HepG2 (cell line): ENCODE measurements around the gene TFB1M. TPM values are rescaled to one million over a fixed set of nuclear protein-coding genes. Genes with fewer than 3 reads are reported as not detected.

Experiments used
- BORCS8-MEF2B ChIP-seq: sonication (generic); formaldehyde crosslinking; IDR thresholded peaks from 2 replicates; pipeline ENCODE4 v1.8.0; 2022; ENCODE audit warnings: mild to moderate bottlenecking, missing genetic modification reagents
- FOXC1 ChIP-seq: sonication (generic); formaldehyde crosslinking; IDR thresholded peaks from 2 replicates; pipeline ENCODE4 v1.8.0; 2022; ENCODE audit warnings: mild to moderate bottlenecking, missing genetic modification reagents, borderline replicate concordance
- JUN ChIP-seq: sonication (generic); formaldehyde crosslinking; IDR thresholded peaks from 2 replicates; pipeline ENCODE4 v1.4.0; 2020; ENCODE audit warnings: mild to moderate bottlenecking, missing genetic modification reagents
- PAF1 ChIP-seq: IDR thresholded peaks from 2 replicates; pipeline ENCODE4 v1.6.1; 2016; ENCODE audit warnings: missing genetic modification reagents, missing compliant biosample characterization
- SATB2 ChIP-seq: sonication (generic); formaldehyde crosslinking; IDR thresholded peaks from 2 replicates; pipeline ENCODE4 v1.5.0; 2020; ENCODE audit warnings: missing genetic modification reagents
- SMAD1 ChIP-seq: sonication (generic); formaldehyde crosslinking; IDR thresholded peaks from 2 replicates; pipeline ENCODE4 v1.4.0; 2020; ENCODE audit warnings: missing genetic modification reagents, low read depth, mild to moderate bottlenecking, borderline replicate concordance
- ZFP1 ChIP-seq: IDR thresholded peaks from 2 replicates; pipeline ENCODE4 v1.6.1; 2016
- ZNF234 ChIP-seq: sonication (generic); formaldehyde crosslinking; conservative IDR thresholded peaks from 2 replicates; pipeline ENCODE4 v1.5.1; 2020; ENCODE audit warnings: mild to moderate bottlenecking, missing genetic modification reagents
- ZNF256 ChIP-seq: sonication (generic); formaldehyde crosslinking; conservative IDR thresholded peaks from 2 replicates; pipeline ENCODE4 v1.4.0; 2020; ENCODE audit warnings: missing genetic modification reagents
- polyA plus RNA-seq, 8 experiments: library from polyadenylated mRNA; depleted of rRNA in 3 of 8; stranded (reverse) in 7 of 8; unstranded in 1 of 8; fragments of >200 nt; fragmentation: Illumina TruSeq in 4 of 8; extraction: Trizol in 4 of 8; gene quantifications; 2 replicates each; pipeline versions ENCODE4 v1.2.1 to v1.2.3, GENCODE V29; 2011 to 2016; ENCODE audit warnings: low read depth in 4 of 8, missing spikeins in 1 of 8, mixed read lengths in 1 of 8; ENCODE audit not compliant: insufficient read depth in 1 of 8
- total RNA-seq, 5 experiments: library from RNA; depleted of rRNA; stranded (reverse); fragments of >200 nt; fragmentation: Illumina TruSeq; extraction: Trizol; gene quantifications; 2 replicates each; pipeline ENCODE4 v1.2.3, GENCODE V29; 2016; ENCODE audit warnings: low read depth in 1 of 5
- TF ChIP-seq, protein P1 (sequence below): sonication (generic); formaldehyde crosslinking; IDR thresholded peaks from 2 replicates; pipeline ENCODE4 v1.5.1; 2020; ENCODE audit warnings: mild to moderate bottlenecking, missing genetic modification reagents, borderline replicate concordance
- TF ChIP-seq, protein P2 (sequence below): sonication (generic); formaldehyde crosslinking; IDR thresholded peaks from 2 replicates; pipeline ENCODE4 v1.9.0; 2021; ENCODE audit warnings: mild to moderate bottlenecking, missing genetic modification reagents
- TF ChIP-seq, protein P3 (sequence below): IDR thresholded peaks from 2 replicates; pipeline ENCODE4 v1.6.1; 2016; ENCODE audit warnings: low read depth, control low read depth
- TF ChIP-seq, protein P4 (sequence below): IDR thresholded peaks from 2 replicates; pipeline ENCODE4 v1.6.1; 2016; ENCODE audit warnings: missing genetic modification reagents, missing compliant biosample characterization
- TF ChIP-seq, protein P5 (sequence below): conservative IDR thresholded peaks from 2 replicates; pipeline ENCODE4 v1.6.1; 2018; ENCODE audit warnings: missing genetic modification reagents
- TF ChIP-seq, protein P6 (sequence below): sonication (generic); formaldehyde crosslinking; conservative IDR thresholded peaks from 2 replicates; pipeline ENCODE4 v1.8.0; 2022; ENCODE audit warnings: missing genetic modification reagents

TFB1M gene
- total and polyA plus RNA-seq, 2 of the 13 experiments (the other 11 are each of a cell fraction or from before 2014, with no cell fraction given) = 91.4 to 122 TPM

DNA sequence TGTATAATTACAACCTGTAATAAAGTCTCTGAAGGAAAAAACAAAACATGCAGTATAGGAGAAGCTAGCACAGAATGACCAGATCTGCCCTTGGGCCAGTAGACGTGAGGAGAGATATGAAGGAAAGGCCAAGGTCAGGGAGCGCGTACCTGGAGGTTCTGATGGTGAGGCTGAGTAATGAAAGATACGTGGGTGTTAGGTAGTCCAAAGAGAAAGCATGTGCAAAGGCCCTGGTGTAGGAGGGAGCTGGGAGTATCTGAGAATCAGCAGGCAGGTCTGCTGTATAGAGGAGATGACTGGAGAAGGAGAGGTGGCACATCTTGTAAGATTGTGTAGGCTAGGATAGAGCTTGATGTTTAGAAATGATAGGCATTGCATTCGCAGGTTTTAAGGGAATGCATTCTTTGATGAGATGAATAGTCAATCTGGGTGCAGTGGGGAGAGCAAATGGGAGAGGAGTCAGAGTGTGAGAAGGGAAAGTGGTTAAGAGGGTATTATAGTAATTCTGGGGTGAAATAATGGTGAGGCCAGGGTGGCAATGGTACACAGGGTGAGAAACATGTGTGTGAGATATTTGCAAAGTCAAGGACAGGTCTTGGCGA is 15.9 kb upstream of the TFB1M start (continued):
- TF ChIP-seq SATB2 (CRISPR knock-in tag) (no peak), SMAD1 (CRISPR knock-in tag) (no peak), BORCS8-MEF2B (CRISPR knock-in tag) (peak; percentile 39), PAF1 (CRISPR knock-in tag) (no peak), ZNF234 (CRISPR knock-in tag) (no peak), JUN (CRISPR knock-in tag) (no peak), FOXC1 (CRISPR knock-in tag) (no peak), ZNF256 (no peak), ZFP1 (CRISPR knock-in tag) (no peak)
- TF ChIP-seq, protein P1, sequence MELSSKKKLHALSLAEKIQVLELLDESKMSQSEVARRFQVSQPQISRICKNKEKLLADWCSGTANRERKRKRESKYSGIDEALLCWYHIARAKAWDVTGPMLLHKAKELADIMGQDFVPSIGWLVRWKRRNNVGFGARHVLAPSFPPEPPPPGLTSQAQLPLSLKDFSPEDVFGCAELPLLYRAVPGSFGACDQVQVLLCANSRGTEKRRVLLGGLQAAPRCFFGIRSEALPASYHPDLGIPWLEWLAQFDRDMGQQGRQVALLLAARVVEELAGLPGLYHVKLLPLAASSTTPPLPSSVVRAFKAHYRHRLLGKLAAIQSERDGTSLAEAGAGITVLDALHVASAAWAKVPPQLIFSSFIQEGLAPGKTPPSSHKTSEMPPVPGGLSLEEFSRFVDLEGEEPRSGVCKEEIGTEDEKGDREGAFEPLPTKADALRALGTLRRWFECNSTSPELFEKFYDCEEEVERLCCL (CRISPR knock-in tag) = no peak
- TF ChIP-seq, protein P2, sequence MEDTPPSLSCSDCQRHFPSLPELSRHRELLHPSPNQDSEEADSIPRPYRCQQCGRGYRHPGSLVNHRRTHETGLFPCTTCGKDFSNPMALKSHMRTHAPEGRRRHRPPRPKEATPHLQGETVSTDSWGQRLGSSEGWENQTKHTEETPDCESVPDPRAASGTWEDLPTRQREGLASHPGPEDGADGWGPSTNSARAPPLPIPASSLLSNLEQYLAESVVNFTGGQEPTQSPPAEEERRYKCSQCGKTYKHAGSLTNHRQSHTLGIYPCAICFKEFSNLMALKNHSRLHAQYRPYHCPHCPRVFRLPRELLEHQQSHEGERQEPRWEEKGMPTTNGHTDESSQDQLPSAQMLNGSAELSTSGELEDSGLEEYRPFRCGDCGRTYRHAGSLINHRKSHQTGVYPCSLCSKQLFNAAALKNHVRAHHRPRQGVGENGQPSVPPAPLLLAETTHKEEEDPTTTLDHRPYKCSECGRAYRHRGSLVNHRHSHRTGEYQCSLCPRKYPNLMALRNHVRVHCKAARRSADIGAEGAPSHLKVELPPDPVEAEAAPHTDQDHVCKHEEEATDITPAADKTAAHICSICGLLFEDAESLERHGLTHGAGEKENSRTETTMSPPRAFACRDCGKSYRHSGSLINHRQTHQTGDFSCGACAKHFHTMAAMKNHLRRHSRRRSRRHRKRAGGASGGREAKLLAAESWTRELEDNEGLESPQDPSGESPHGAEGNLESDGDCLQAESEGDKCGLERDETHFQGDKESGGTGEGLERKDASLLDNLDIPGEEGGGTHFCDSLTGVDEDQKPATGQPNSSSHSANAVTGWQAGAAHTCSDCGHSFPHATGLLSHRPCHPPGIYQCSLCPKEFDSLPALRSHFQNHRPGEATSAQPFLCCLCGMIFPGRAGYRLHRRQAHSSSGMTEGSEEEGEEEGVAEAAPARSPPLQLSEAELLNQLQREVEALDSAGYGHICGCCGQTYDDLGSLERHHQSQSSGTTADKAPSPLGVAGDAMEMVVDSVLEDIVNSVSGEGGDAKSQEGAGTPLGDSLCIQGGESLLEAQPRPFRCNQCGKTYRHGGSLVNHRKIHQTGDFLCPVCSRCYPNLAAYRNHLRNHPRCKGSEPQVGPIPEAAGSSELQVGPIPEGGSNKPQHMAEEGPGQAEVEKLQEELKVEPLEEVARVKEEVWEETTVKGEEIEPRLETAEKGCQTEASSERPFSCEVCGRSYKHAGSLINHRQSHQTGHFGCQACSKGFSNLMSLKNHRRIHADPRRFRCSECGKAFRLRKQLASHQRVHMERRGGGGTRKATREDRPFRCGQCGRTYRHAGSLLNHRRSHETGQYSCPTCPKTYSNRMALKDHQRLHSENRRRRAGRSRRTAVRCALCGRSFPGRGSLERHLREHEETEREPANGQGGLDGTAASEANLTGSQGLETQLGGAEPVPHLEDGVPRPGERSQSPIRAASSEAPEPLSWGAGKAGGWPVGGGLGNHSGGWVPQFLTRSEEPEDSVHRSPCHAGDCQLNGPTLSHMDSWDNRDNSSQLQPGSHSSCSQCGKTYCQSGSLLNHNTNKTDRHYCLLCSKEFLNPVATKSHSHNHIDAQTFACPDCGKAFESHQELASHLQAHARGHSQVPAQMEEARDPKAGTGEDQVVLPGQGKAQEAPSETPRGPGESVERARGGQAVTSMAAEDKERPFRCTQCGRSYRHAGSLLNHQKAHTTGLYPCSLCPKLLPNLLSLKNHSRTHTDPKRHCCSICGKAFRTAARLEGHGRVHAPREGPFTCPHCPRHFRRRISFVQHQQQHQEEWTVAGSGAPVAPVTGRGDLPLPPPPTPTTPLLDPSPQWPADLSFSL (CRISPR knock-in tag) = no peak
- TF ChIP-seq, protein P3, sequence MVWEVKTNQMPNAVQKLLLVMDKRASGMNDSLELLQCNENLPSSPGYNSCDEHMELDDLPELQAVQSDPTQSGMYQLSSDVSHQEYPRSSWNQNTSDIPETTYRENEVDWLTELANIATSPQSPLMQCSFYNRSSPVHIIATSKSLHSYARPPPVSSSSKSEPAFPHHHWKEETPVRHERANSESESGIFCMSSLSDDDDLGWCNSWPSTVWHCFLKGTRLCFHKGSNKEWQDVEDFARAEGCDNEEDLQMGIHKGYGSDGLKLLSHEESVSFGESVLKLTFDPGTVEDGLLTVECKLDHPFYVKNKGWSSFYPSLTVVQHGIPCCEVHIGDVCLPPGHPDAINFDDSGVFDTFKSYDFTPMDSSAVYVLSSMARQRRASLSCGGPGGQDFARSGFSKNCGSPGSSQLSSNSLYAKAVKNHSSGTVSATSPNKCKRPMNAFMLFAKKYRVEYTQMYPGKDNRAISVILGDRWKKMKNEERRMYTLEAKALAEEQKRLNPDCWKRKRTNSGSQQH (CRISPR knock-in tag) = no peak
- TF ChIP-seq, protein P4, sequence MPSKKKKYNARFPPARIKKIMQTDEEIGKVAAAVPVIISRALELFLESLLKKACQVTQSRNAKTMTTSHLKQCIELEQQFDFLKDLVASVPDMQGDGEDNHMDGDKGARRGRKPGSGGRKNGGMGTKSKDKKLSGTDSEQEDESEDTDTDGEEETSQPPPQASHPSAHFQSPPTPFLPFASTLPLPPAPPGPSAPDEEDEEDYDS = 0 out of 2 replicates have a peak, but pooled peaks have one; percentile 6
- TF ChIP-seq, protein P5, sequence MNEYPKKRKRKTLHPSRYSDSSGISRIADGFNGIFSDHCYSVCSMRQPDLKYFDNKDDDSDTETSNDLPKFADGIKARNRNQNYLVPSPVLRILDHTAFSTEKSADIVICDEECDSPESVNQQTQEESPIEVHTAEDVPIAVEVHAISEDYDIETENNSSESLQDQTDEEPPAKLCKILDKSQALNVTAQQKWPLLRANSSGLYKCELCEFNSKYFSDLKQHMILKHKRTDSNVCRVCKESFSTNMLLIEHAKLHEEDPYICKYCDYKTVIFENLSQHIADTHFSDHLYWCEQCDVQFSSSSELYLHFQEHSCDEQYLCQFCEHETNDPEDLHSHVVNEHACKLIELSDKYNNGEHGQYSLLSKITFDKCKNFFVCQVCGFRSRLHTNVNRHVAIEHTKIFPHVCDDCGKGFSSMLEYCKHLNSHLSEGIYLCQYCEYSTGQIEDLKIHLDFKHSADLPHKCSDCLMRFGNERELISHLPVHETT = no peak
- TF ChIP-seq, protein P6, sequence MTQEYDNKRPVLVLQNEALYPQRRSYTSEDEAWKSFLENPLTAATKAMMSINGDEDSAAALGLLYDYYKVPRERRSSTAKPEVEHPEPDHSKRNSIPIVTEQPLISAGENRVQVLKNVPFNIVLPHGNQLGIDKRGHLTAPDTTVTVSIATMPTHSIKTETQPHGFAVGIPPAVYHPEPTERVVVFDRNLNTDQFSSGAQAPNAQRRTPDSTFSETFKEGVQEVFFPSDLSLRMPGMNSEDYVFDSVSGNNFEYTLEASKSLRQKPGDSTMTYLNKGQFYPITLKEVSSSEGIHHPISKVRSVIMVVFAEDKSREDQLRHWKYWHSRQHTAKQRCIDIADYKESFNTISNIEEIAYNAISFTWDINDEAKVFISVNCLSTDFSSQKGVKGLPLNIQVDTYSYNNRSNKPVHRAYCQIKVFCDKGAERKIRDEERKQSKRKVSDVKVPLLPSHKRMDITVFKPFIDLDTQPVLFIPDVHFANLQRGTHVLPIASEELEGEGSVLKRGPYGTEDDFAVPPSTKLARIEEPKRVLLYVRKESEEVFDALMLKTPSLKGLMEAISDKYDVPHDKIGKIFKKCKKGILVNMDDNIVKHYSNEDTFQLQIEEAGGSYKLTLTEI (CRISPR knock-in tag) = no peak
